HEK293T (cell line): ENCODE results near the gene SUSD1.

Source experiments
- BHLHE40 ChIP-seq: fragments of 450-650 bp; IDR thresholded peaks from 2 replicates; pipeline ENCODE4 v1.6.1; 2016; ENCODE audit warnings: mild to moderate bottlenecking, moderate library complexity, borderline replicate concordance
- ELF4 ChIP-seq: fragments of 450-650 bp; IDR thresholded peaks from 2 replicates; pipeline ENCODE4 v1.6.1; 2017; ENCODE audit warnings: antibody characterized with exemption
- FOXM1 ChIP-seq: fragments of 450-650 bp; IDR thresholded peaks from 2 replicates; pipeline ENCODE4 v1.6.1; 2017; ENCODE audit warnings: mild to moderate bottlenecking, borderline replicate concordance
- SP1 ChIP-seq: fragments of 450-650 bp; IDR thresholded peaks from 2 replicates; pipeline ENCODE4 v1.6.1; 2017
- ZNF384 ChIP-seq: fragments of 450-650 bp; IDR thresholded peaks from 2 replicates; pipeline ENCODE4 v1.6.1; 2016
- TF ChIP-seq, protein P1 (sequence below): fragments of 450-650 bp; IDR thresholded peaks from 2 replicates; pipeline ENCODE4 v1.6.1; 2016

- TF ChIP-seq FOXM1 (no peak), SP1 (no peak), ZNF384 (no peak), ELF4 (no peak), BHLHE40 (no peak)
- TF ChIP-seq, protein P1, sequence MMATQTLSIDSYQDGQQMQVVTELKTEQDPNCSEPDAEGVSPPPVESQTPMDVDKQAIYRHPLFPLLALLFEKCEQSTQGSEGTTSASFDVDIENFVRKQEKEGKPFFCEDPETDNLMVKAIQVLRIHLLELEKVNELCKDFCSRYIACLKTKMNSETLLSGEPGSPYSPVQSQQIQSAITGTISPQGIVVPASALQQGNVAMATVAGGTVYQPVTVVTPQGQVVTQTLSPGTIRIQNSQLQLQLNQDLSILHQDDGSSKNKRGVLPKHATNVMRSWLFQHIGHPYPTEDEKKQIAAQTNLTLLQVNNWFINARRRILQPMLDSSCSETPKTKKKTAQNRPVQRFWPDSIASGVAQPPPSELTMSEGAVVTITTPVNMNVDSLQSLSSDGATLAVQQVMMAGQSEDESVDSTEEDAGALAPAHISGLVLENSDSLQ: no peak
Measured at GRCh38 chr9:111992523-111992922, 182.6 kb downstream of the SUSD1 start.
